Keratinocyte (primary cell): ENCODE data around the gene TRIM63. TPM values are rescaled to one million over a fixed set of nuclear protein-coding genes. Genes with fewer than 3 reads are reported as not detected.

Experiments
- DNase-seq: peaks from one replicate; pipeline ENCODE4 v3.0.0-alpha.2; 2011; ENCODE audit warnings: low read depth, missing footprints, low spot score
- FAIRE-seq: peaks from 2 replicates; lab custom pipeline; 2011; peaks lifted over from hg19 to GRCh38; lab: Jason Lieb, UNC
- H2AFZ ChIP-seq: 2 replicates; pipeline ENCODE4 v1.6.0; 2012; ENCODE audit warnings: low read length, control low read depth, inconsistent platforms; ENCODE audit not compliant: control insufficient read depth
- H3K27ac ChIP-seq: 2 replicates; pipeline ENCODE4 v1.5.1; 2011; ENCODE audit warnings: low read length; ENCODE audit not compliant: control insufficient read depth, insufficient read depth
- H3K27me3 ChIP-seq: 3 replicates; pipeline ENCODE4 v1.6.0; 2011; ENCODE audit warnings: low read length; ENCODE audit not compliant: control insufficient read depth, insufficient read depth; ENCODE audit errors: extremely low read depth
- H3K36me3 ChIP-seq, 2 experiments: 2 replicates in 1 of 2; 3 replicates in 1 of 2; pipeline ENCODE4 v1.5.1; 2011; ENCODE audit warnings: low read length in 2 of 2, mild to moderate bottlenecking in 1 of 2; ENCODE audit not compliant: control insufficient read depth in 2 of 2, insufficient read depth in 2 of 2; ENCODE audit errors: extremely low read depth in 1 of 2
- H3K4me1 ChIP-seq: 3 replicates; pipeline ENCODE4 v1.5.1; 2011; ENCODE audit warnings: low read length; ENCODE audit not compliant: control insufficient read depth, insufficient read depth; ENCODE audit errors: extremely low read depth
- H3K4me2 ChIP-seq: 3 replicates; pipeline ENCODE4 v1.6.0; 2011; ENCODE audit warnings: low read depth, low read length; ENCODE audit not compliant: control insufficient read depth, insufficient read depth; ENCODE audit errors: extremely low read depth
- H3K4me3 ChIP-seq, 3 experiments: fragments of 200-600 bp in 1 of 3; sonication (generic) in 1 of 3; 2 replicates in 2 of 3; 3 replicates in 1 of 3; pipeline ENCODE4 v1.5.1; 2011 to 2016; ENCODE audit warnings: low read length in 3 of 3, mild to moderate bottlenecking in 3 of 3, control low read depth in 2 of 3, inconsistent platforms in 1 of 3, low read depth in 1 of 3, mixed read lengths in 1 of 3, mixed run types in 1 of 3, moderate library complexity in 1 of 3; ENCODE audit not compliant: control insufficient read depth in 2 of 3, insufficient read depth in 2 of 3; ENCODE audit errors: extremely low read depth in 1 of 3
- H3K79me2 ChIP-seq: 2 replicates; pipeline ENCODE4 v1.6.0; 2012; ENCODE audit warnings: low read length; ENCODE audit not compliant: control insufficient read depth, insufficient read depth
- H3K9ac ChIP-seq: 3 replicates; pipeline ENCODE4 v1.6.0; 2011; ENCODE audit warnings: low read length; ENCODE audit not compliant: control insufficient read depth, insufficient read depth; ENCODE audit errors: extremely low read depth
- H3K9me1 ChIP-seq: 3 replicates; pipeline ENCODE4 v1.6.0; 2011; ENCODE audit warnings: low read length; ENCODE audit not compliant: control insufficient read depth, insufficient read depth; ENCODE audit errors: extremely low read depth
- H3K9me3 ChIP-seq: 2 replicates; pipeline ENCODE4 v1.5.1; 2012; ENCODE audit warnings: low read depth, low read length; ENCODE audit not compliant: control insufficient read depth
- H4K20me1 ChIP-seq: 3 replicates; pipeline ENCODE4 v1.6.0; 2011; ENCODE audit warnings: low read length; ENCODE audit not compliant: control insufficient read depth, insufficient read depth; ENCODE audit errors: extremely low read depth
- CTCF ChIP-seq, 3 experiments: IDR thresholded peaks in 1 of 3; conservative IDR thresholded peaks in 1 of 3; optimal IDR thresholded peaks in 1 of 3; 2 replicates in 2 of 3; 3 replicates in 1 of 3; pipeline versions ENCODE3 to v1.5.1; 2011; ENCODE audit warnings: low read length in 3 of 3, mild to moderate bottlenecking in 3 of 3, moderate library complexity in 2 of 3, control low read depth in 1 of 3, inconsistent platforms in 1 of 3; ENCODE audit not compliant: insufficient read depth in 2 of 3; ENCODE audit errors: extremely low read depth in 1 of 3
- EZH2 ChIP-seq: IDR thresholded peaks from one replicate; pipeline ENCODE4 v1.6.1; 2012; ENCODE audit warnings: inconsistent platforms, mild to moderate bottlenecking, low read length, moderate library complexity
- dilution Hi-C: fragments of 300-500 bp; cut with MboI; formaldehyde crosslinking; loops from one replicate; pipeline ENCODE4 v1.7.0; 2020; ENCODE audit warnings: low sequenced_read_pairs; ENCODE audit not compliant: extremely low pct_ligation_motif_present
- polyA plus RNA-seq, 5 experiments: library from polyadenylated mRNA; depleted of rRNA in 3 of 5; stranded (reverse) in 3 of 5; stranded (forward) in 1 of 5; unstranded in 1 of 5; fragments of >200 nt; gene quantifications; 1 replicate in 1 of 5; 2 replicates in 3 of 5; 3 replicates in 1 of 5; pipeline versions ENCODE4 v1.2.1 to v1.2.3, GENCODE V29; 2011 to 2012; ENCODE audit warnings: missing spikeins in 2 of 5, low read depth in 1 of 5, low replicate concordance in 1 of 5

TRIM63 gene
- polyA plus RNA-seq, 1 donor (not counting 4 experiments of a cell fraction or from before 2014, with no cell fraction given) = not detected

GRCh38 chr1:26025517-26025916 lies 41.9 kb downstream of the TRIM63 start:
- H2AFZ ChIP-seq = no peak overlapping the region
- no peak overlapping the region for H3K4me2 ChIP-seq
- TF ChIP-seq CTCF (optimal IDR thresholded peaks at IDR 0.05 in 1 of 3, IDR thresholded peaks at IDR 0.05 in 1 of 3, conservative IDR thresholded peaks at IDR 0.05 in 1 of 3; ENCODE audit: extremely low read depth in 1 of 3, insufficient read depth in 2 of 3, low read length in 3 of 3) (no peak), EZH2 (no peak)
- H3K4me1 ChIP-seq = no peaks in the 10 kb centered on the region
- H3K9me3 ChIP-seq = no peaks in the 10 kb centered on the region
- H4K20me1 ChIP-seq = no peaks in the 10 kb centered on the region
- H3K9ac ChIP-seq = no peak overlapping the region
- no peak overlapping the region for H3K4me3 ChIP-seq
- DNase-seq = no peak
- no peaks in the 10 kb centered on the region for H3K27me3 ChIP-seq
- no peaks in the 10 kb centered on the region for H3K9me1 ChIP-seq
- H3K27ac ChIP-seq = no peak overlapping the region
- FAIRE-seq = no peak
- H3K36me3 ChIP-seq = no peaks in the 10 kb centered on the region
- dilution Hi-C loops = no loop called here
- H3K79me2 ChIP-seq = no peaks in the 10 kb centered on the region

DNA sequence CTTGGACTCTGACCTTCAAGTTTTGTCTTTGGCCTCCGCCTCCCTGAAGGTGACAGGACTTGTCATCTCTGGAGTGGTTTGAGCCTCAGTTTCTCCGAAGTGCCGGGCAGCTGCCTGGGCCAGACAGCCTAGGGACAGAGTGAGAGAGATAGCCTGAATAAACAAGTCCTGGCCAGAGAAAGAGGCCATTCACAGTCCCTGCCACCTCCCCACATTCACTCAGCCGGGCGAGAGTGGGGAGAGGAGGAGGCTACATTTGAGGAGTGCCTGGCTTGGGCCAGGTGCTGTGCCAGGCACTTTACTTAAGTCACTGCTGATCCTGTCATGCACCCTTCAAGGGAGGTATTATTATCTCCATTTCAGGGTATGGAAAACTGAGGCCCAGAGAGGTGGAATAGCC lies 42.4 kb downstream of the TRIM63 start:
- dilution Hi-C loops = no loop called here
- H3K4me3 ChIP-seq = no peak overlapping the region

More for the DNA sequence above, 42.4 kb downstream of the TRIM63 start:
- Histone ChIP-seq H3K36me3 (no peaks in the 10 kb centered on the region), H3K9me1 (no peaks in the 10 kb centered on the region), H2AFZ (no peak overlapping the region), H3K27ac (no peak overlapping the region), H3K27me3 (no peaks in the 10 kb centered on the region), H3K9ac (no peak overlapping the region), H3K4me1 (peaks cover under 1% of the 10 kb centered on the region), H3K4me2 (no peak overlapping the region), H4K20me1 (no peaks in the 10 kb centered on the region), H3K79me2 (no peaks in the 10 kb centered on the region), H3K9me3 (no peaks in the 10 kb centered on the region)
- no peak for DNase-seq
- no peak for FAIRE-seq
- TF ChIP-seq EZH2 (no peak), CTCF (optimal IDR thresholded peaks at IDR 0.05 in 1 of 3, IDR thresholded peaks at IDR 0.05 in 1 of 3, conservative IDR thresholded peaks at IDR 0.05 in 1 of 3; ENCODE audit: extremely low read depth in 1 of 3, insufficient read depth in 2 of 3, low read length in 3 of 3) (no peak)
